ENCODE results near the gene GALNT3. TPM values are rescaled to one million over a fixed set of nuclear protein-coding genes. Genes with fewer than 3 reads are reported as not detected.

GALNT3 gene
- total RNA-seq, 2 donors from 2014 or later = 6.7 to 7.7 TPM

GRCh38 chr2:165815299-165816141, 21.5 kb upstream of the GALNT3 start:
- ATAC-seq = no peak

GRCh38 chr2:165814473-165814872, 20.4 kb upstream of the GALNT3 start:
- no peak for ATAC-seq
- no peaks in the 10 kb centered on the region for H3K4me1 Mint-ChIP-seq
- no peaks in the 10 kb centered on the region for H3K27me3 Mint-ChIP-seq
- no peak overlapping the region for H3K27ac Mint-ChIP-seq
- no peak overlapping the region for H3K4me3 Mint-ChIP-seq
- DNase-seq = no peak
- no peaks in the 10 kb centered on the region for H3K9me3 ChIP-seq (ENCODE audit: control insufficient read depth, low read length, poor library complexity, severe bottlenecking)
- peaks cover 6% of the 10 kb centered on the region for H3K36me3 Mint-ChIP-seq (ENCODE audit: low read depth)

More at GRCh38 chr2:165815299-165816141, 21.5 kb upstream of the GALNT3 start:
- no peak for DNase-seq
- Mint-ChIP-seq H3K36me3 (ENCODE audit: low read depth) (peaks cover 5% of the 10 kb centered on the region), H3K4me1 (no peaks in the 10 kb centered on the region), H3K27me3 (no peaks in the 10 kb centered on the region), H3K27ac (no peak overlapping the region), H3K4me3 (no peak overlapping the region)
- H3K9me3 ChIP-seq (ENCODE audit: control insufficient read depth, low read length, poor library complexity, severe bottlenecking) = no peaks in the 10 kb centered on the region

- Mint-ChIP-seq H3K36me3 (ENCODE audit: low read depth) (peaks cover 10% of the 10 kb centered on the region), H3K4me3 (no peak overlapping the region), H3K27me3 (no peaks in the 10 kb centered on the region), H3K27ac (no peak overlapping the region), H3K4me1 (no peaks in the 10 kb centered on the region)
- no peaks in the 10 kb centered on the region for H3K9me3 ChIP-seq (ENCODE audit: control insufficient read depth, low read length, poor library complexity, severe bottlenecking)
- ATAC-seq (no peak), DNase-seq (no peak)
These were observed 17.7 kb upstream of the GALNT3 start for GRCh38 chr2:165811592-165812370.

GRCh38 chr2:165810418-165810817, 16.4 kb upstream of the GALNT3 start:
- H3K9me3 ChIP-seq (ENCODE audit: control insufficient read depth, low read length, poor library complexity, severe bottlenecking) = no peaks in the 10 kb centered on the region
- peaks cover 10% of the 10 kb centered on the region for H3K36me3 Mint-ChIP-seq (ENCODE audit: low read depth)
- H3K4me3 Mint-ChIP-seq = no peak overlapping the region
- H3K27ac Mint-ChIP-seq = no peak overlapping the region
- DNase-seq (no peak), ATAC-seq (no peak)
- H3K4me1 Mint-ChIP-seq = no peaks in the 10 kb centered on the region
- H3K27me3 Mint-ChIP-seq = no peaks in the 10 kb centered on the region

GRCh38 chr2:165804719-165805118, 10.7 kb upstream of the GALNT3 start:
- no peaks in the 10 kb centered on the region for H3K27me3 Mint-ChIP-seq

GRCh38 chr2:165803123-165803760, 9.2 kb upstream of the GALNT3 start:
- DNase-seq (no peak), ATAC-seq (no peak)
- no peak overlapping the region for H3K27ac Mint-ChIP-seq
- H3K27me3 Mint-ChIP-seq = no peaks in the 10 kb centered on the region
- no peaks in the 10 kb centered on the region for H3K4me1 Mint-ChIP-seq
- H3K4me3 Mint-ChIP-seq = no peak overlapping the region
- H3K36me3 Mint-ChIP-seq (ENCODE audit: low read depth) = peaks cover 3% of the 10 kb centered on the region
- no peaks in the 10 kb centered on the region for H3K9me3 ChIP-seq (ENCODE audit: control insufficient read depth, low read length, poor library complexity, severe bottlenecking)

More at GRCh38 chr2:165804719-165805118, 10.7 kb upstream of the GALNT3 start:
- no peak for DNase-seq
- ATAC-seq = no peak
- no peak overlapping the region for H3K4me3 Mint-ChIP-seq
- no peaks in the 10 kb centered on the region for H3K9me3 ChIP-seq (ENCODE audit: control insufficient read depth, low read length, poor library complexity, severe bottlenecking)
- no peak overlapping the region for H3K27ac Mint-ChIP-seq
- no peaks in the 10 kb centered on the region for H3K4me1 Mint-ChIP-seq
- H3K36me3 Mint-ChIP-seq (ENCODE audit: low read depth) = peaks cover 3% of the 10 kb centered on the region

- no peaks in the 10 kb centered on the region for H3K9me3 ChIP-seq (ENCODE audit: control insufficient read depth, low read length, poor library complexity, severe bottlenecking)
- Mint-ChIP-seq H3K4me3 (no peak overlapping the region), H3K27me3 (peaks cover 5% of the 10 kb centered on the region), H3K4me1 (peaks cover 2% of the 10 kb centered on the region), H3K36me3 (ENCODE audit: low read depth) (no peaks in the 10 kb centered on the region), H3K27ac (no peak overlapping the region)
- DNase-seq (no peak), ATAC-seq (no peak)
These were observed 7.1 kb upstream of the GALNT3 start for GRCh38 chr2:165801176-165801575.

GRCh38 chr2:165796819-165797530, 2.9 kb upstream of the GALNT3 start:
- ATAC-seq (no peak), DNase-seq (no peak)
- no peak overlapping the region for H3K27ac Mint-ChIP-seq
- H3K27me3 Mint-ChIP-seq = peaks cover 18% of the 10 kb centered on the region
- peaks cover 20% of the 10 kb centered on the region for H3K4me1 Mint-ChIP-seq
- H3K9me3 ChIP-seq (ENCODE audit: control insufficient read depth, low read length, poor library complexity, severe bottlenecking) = no peaks in the 10 kb centered on the region
- no peak overlapping the region for H3K4me3 Mint-ChIP-seq
- peaks cover 2% of the 10 kb centered on the region for H3K36me3 Mint-ChIP-seq (ENCODE audit: low read depth)

- no peaks in the 10 kb centered on the region for H3K9me3 ChIP-seq (ENCODE audit: control insufficient read depth, low read length, poor library complexity, severe bottlenecking)
- peaks cover 23% of the 10 kb centered on the region for H3K4me1 Mint-ChIP-seq
- no peak overlapping the region for H3K27ac Mint-ChIP-seq
- no peak overlapping the region for H3K4me3 Mint-ChIP-seq
- H3K36me3 Mint-ChIP-seq (ENCODE audit: low read depth) = peaks cover 4% of the 10 kb centered on the region
- H3K27me3 Mint-ChIP-seq = peaks cover 24% of the 10 kb centered on the region
- DNase-seq (no peak), ATAC-seq (no peak)
These were observed 2.1 kb upstream of the GALNT3 start for GRCh38 chr2:165796129-165796528.

- Mint-ChIP-seq H3K4me1 (peaks cover 23% of the 10 kb centered on the region), H3K27me3 (peaks cover 24% of the 10 kb centered on the region), H3K27ac (peak overlapping the region; percentile 84), H3K4me3 (peak overlapping the region; percentile 96), H3K36me3 (ENCODE audit: low read depth) (peaks cover 4% of the 10 kb centered on the region)
- DNase-seq (no peak), ATAC-seq (no peak)
- no peaks in the 10 kb centered on the region for H3K9me3 ChIP-seq (ENCODE audit: control insufficient read depth, low read length, poor library complexity, severe bottlenecking)
These were observed 964 bp upstream of the GALNT3 start for GRCh38 chr2:165795011-165795410.

- H3K27me3 Mint-ChIP-seq = peaks cover 24% of the 10 kb centered on the region
- ATAC-seq (peak; percentile 89), DNase-seq (peak; percentile 12 to 23 (median 14))
- H3K4me3 Mint-ChIP-seq = peak overlapping the region; percentile 96
- peak overlapping the region; percentile 84 for H3K27ac Mint-ChIP-seq
- H3K36me3 Mint-ChIP-seq (ENCODE audit: low read depth) = peaks cover 4% of the 10 kb centered on the region
- H3K4me1 Mint-ChIP-seq = peaks cover 23% of the 10 kb centered on the region
- no peaks in the 10 kb centered on the region for H3K9me3 ChIP-seq (ENCODE audit: control insufficient read depth, low read length, poor library complexity, severe bottlenecking)
These were observed 485 bp upstream of the GALNT3 start for GRCh38 chr2:165794536-165794928.

GRCh38 chr2:165793161-165793778, 777 bp downstream of the GALNT3 start:
- ATAC-seq (no peak), DNase-seq (peak in 1 of 3 donors; percentile 10)
- Mint-ChIP-seq H3K4me3 (peak overlapping the region; percentile 96), H3K27me3 (peaks cover 24% of the 10 kb centered on the region), H3K27ac (peak overlapping the region; percentile 81), H3K4me1 (peaks cover 23% of the 10 kb centered on the region), H3K36me3 (ENCODE audit: low read depth) (peaks cover 4% of the 10 kb centered on the region)
- H3K9me3 ChIP-seq (ENCODE audit: control insufficient read depth, low read length, poor library complexity, severe bottlenecking) = no peaks in the 10 kb centered on the region
